ENCODE results near the gene UBE2H.

Gene UBE2H

GRCh38 chr7:129825209-129825970 lies 127.4 kb downstream of the UBE2H start (continued):
- TF ChIP-seq ZNF768 (tag by site-specific recombination; IDR thresholded peaks at IDR 0.05) = no peak; the same call in 1 of the 2 replicates
- TF ChIP-seq ZNF530 (tag by site-specific recombination; IDR thresholded peaks at IDR 0.05; ENCODE audit: low read depth) = no peak
- 0 out of 2 replicates have a peak, but pooled peaks have one; percentile 5 for TF ChIP-seq ZBTB21 (tag by site-specific recombination; IDR thresholded peaks at IDR 0.05)
- TF ChIP-seq ZNF600 (tag by site-specific recombination; IDR thresholded peaks at IDR 0.05) = 0 out of 2 replicates have a peak, but pooled peaks have one; percentile 32
- TF ChIP-seq ZNF416 (tag by site-specific recombination; IDR thresholded peaks at IDR 0.05) = no peak
- no peak for TF ChIP-seq ZNF133 (tag by site-specific recombination; IDR thresholded peaks at IDR 0.05)
- no peak for TF ChIP-seq ZNF10 (tag by site-specific recombination; IDR thresholded peaks at IDR 0.05)
- peak; percentile 79 for TF ChIP-seq ZBTB17 (tag by site-specific recombination; IDR thresholded peaks at IDR 0.05)
- no peak for TF ChIP-seq ZNF362 (tag by site-specific recombination; IDR thresholded peaks at IDR 0.05)
- 0 out of 2 replicates have a peak, but pooled peaks have one; percentile 23 for TF ChIP-seq ZNF501 (tag by site-specific recombination; IDR thresholded peaks at IDR 0.05)
- TF ChIP-seq ZNF211 (tag by site-specific recombination; IDR thresholded peaks at IDR 0.05; ENCODE audit: low read depth) = no peak
- TF ChIP-seq ZNF48 (tag by site-specific recombination; IDR thresholded peaks at IDR 0.05) = no peak
- no peak for TF ChIP-seq ZNF140 (tag by site-specific recombination; IDR thresholded peaks at IDR 0.05)
- TF ChIP-seq ZNF26 (tag by site-specific recombination; IDR thresholded peaks at IDR 0.05) = no peak
- TF ChIP-seq ZBTB6 (tag by site-specific recombination; IDR thresholded peaks at IDR 0.05) = 0 out of 2 replicates have a peak, but pooled peaks have one; percentile 21
- TF ChIP-seq ZNF621 (tag by site-specific recombination; IDR thresholded peaks at IDR 0.05) = no peak
- TF ChIP-seq RBAK (tag by site-specific recombination; IDR thresholded peaks at IDR 0.05) = no peak
- no peak for TF ChIP-seq ZNF280C (tag by site-specific recombination; IDR thresholded peaks at IDR 0.05)
- peak; percentile 94 for TF ChIP-seq PRDM10 (tag by site-specific recombination; IDR thresholded peaks at IDR 0.05)
- no peak for TF ChIP-seq ZNF138 (tag by site-specific recombination; IDR thresholded peaks at IDR 0.05; ENCODE audit: borderline replicate concordance)
- TF ChIP-seq ZNF121 (tag by site-specific recombination; IDR thresholded peaks at IDR 0.05) = no peak
- TF ChIP-seq ZNF555 (tag by site-specific recombination; conservative IDR thresholded peaks at IDR 0.05) = no peak
- TF ChIP-seq KLF16 (tag by site-specific recombination; IDR thresholded peaks at IDR 0.05) = peak; percentile 83
- no peak for TF ChIP-seq ZNF354C (tag by site-specific recombination; IDR thresholded peaks at IDR 0.05; ENCODE audit: borderline replicate concordance, low read depth)
- no peak for TF ChIP-seq ZNF544 (tag by site-specific recombination; IDR thresholded peaks at IDR 0.05)
- peak; percentile 20; the same call in 1 of the 2 replicates for TF ChIP-seq ZNF629 (tag by site-specific recombination; IDR thresholded peaks at IDR 0.05)
- peak; percentile 63 for TF ChIP-seq ZNF561 (tag by site-specific recombination; IDR thresholded peaks at IDR 0.05; ENCODE audit: borderline replicate concordance)
- no peak for TF ChIP-seq ZNF23 (tag by site-specific recombination; IDR thresholded peaks at IDR 0.05; ENCODE audit: borderline replicate concordance)
- TF ChIP-seq ZNF114 (tag by site-specific recombination; IDR thresholded peaks at IDR 0.05) = no peak
- TF ChIP-seq MEIS1 (CRISPR knock-in tag; IDR thresholded peaks at IDR 0.05; ENCODE audit: borderline replicate concordance) = no peak
- no peak; the same call in 1 of the 2 replicates for TF ChIP-seq ZNF785 (tag by site-specific recombination; IDR thresholded peaks at IDR 0.05)

Data from HEK293 (cell line).